ENCODE results near the gene NCR2. TPM values are rescaled to one million over a fixed set of nuclear protein-coding genes. Genes with fewer than 3 reads are reported as not detected.

The NCR2 gene
- total RNA-seq, 1 donor from 2014 or later = not detected

DNA sequence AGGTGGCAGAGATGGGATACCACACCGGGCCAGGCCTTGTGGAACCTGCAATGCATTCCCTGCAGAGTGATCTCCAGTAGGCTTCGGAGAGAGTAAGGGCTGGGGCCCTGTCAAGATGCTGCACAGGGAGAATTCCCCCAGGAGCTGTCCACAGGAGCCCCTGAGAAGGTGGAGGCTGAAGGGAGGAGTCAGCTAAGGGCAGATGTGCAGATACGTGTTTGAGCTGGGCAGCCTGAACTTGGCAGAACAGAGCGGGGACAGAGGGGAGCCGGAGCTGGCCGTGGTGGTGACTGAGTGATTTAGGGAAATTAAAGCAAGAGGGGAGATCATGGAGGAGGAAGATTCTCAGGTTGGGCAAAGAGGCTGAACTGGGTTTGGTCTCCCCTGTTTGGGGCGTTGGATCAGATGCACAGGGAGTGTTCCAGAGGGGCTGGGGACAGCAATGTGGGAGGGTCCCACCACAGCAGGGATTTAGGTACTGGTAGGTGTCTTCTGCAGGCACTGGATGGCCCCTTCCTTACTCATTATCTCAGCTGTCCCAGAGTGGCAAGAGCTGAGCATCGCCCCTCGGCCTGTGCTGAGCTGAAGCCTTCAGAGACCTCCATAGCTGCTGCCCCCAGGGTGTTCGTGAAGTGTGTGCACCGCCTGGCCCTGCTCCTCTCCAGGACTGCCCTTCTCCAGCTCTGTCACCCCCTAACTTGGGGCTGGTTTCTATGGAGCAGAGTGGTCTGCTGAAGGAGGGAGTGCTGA lies 3.8 kb upstream of the NCR2 start:
- DNase-seq (ENCODE audit: low read depth in 2 of 2) = no peak

DNA sequence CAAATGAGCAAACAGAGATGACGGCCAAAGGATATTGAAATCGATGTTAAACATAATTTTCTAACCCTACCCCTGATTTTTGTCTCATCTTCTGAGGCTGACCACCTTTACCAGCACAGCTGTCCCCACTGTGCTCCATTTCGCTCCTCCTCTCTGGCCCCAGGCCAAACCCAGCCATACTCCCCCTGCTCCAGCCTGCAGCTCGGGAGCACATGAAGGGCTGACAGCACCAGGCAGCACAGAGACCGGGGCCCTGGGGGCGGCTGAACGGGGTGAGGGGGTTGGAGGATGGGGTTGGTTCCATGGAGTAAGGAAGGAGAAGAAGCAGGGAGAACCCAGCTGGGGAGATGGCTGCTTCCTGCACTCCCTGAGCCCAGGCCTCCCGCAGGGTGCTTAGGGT lies 3.2 kb upstream of the NCR2 start:
- no peak for DNase-seq (ENCODE audit: low read depth in 2 of 2)

DNA sequence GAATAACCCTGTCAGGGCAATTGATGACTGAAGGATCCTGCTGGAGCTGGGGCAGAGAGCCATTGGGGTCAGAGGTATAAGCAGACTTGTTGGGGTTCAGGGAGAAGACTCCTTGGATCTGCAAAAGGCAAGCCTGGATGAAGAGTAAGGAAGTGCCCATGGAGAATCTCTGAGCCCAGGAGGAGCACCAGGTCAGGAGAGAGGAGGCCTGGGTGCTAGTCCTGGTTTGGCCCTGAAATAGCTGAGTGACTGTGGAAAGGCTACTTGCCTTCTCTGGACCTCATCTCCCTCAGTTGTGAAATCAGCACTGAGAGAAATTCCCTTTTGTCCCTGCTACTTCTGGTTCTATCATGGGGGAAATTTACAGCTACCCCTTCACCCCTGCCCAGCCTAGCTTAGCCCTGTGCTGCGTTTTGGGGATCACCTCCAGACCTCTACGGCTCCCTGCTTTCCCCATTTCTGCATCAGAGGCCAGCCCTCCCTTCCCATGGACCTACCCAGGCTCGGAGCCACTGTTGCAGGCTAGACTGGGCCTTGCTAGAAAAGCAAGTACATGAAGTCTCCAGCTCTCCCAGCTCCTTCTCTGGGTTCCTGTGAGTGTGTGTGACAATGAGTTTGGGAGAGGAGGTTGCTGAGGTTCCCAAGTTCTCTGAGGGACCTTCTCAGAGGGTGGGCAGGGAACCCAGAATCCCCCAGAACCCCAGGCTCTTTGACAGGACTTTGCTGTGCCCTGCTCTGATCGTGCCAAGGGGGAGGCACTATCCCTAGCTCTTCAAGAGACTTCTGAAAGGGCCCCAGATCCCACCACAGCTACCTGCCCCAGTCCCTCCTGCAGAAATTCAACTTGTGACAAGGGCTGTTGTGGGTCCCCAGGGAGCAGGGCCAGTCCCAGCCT lies 2.3 kb upstream of the NCR2 start:
- no peak for DNase-seq (ENCODE audit: low read depth in 2 of 2)

DNA sequence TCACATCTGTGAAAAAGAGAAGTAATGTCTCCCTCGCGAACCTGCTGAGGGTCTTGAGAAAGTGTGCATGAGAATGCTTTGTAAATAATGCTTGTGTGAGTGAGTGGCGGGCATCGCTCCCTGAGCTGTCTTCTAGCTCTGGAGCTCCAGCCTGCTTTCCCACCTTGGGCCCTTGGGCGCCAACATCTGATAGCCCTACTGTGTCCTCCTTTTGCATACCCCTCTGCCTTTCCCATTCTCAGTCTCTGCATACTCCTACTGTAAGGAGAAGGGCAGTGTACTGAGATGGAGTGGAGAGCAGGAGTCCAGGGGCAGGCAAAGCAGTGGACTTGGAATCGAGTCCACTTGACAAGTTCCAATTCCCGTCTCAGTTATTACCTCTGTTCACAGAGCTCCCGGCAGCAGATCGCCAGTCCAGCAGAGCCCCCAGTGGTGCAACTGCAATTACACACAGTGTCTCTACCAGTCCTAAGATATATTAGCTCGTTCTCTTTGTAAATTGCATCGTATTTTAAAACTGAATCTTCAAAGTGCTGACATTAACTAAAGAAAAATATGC lies 847 bp upstream of the NCR2 start:
- peak in 1 of 2 donors; percentile 17 for DNase-seq (ENCODE audit: low read depth in 2 of 2)

DNA sequence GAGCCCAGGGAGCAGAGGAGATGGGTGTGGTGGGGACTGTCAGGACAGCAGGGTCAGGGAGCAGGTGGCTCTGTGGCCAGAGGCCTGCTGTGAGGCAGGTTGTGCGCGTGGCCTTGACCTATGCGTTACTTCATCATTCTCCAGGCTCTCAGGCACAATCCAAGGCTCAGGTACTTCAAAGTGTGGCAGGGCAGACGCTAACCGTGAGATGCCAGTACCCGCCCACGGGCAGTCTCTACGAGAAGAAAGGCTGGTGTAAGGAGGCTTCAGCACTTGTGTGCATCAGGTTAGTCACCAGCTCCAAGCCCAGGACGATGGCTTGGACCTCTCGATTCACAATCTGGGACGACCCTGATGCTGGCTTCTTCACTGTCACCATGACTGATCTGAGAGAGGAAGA lies 535 bp downstream of the NCR2 start:
- DNase-seq (ENCODE audit: low read depth in 2 of 2) = no peak

DNA sequence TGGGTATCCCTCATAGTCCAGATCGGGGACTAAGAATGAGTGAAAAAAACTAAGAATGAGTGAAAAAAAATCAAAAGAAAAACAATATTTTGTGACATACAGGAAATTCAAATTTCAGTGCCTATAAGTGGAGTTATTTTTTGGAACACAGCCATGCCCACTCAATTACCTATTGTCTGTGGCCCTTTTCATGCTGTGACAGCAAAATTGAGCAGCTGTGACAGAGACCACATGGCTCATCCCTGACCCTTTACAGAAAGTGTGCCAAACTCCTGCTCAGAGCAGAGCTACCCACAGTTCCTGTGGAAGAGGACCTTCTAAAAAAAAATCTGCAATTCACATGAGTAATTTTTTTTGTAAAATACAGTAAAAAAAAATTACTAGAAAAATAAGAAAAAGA lies 1.4 kb downstream of the NCR2 start:
- peak; percentile 32 to 75 for DNase-seq (ENCODE audit: low read depth in 2 of 2)

DNA sequence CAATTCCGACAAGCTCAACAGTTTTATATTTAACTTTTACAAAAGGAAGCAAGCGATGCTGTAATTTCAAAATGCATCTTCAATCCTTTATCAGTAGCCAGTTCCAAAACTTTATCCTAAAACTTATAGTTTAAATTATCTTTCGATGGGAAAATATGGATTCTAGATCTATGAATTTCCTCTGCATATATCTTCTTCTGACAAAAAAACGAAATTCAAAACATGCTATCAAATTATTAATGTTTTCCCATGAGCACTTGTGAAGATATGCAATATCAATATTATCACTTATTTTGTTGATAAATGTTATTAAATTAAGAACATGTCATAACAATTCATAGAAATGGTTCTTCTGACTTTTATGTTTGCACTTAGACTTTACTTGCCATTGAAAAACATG lies 2.3 kb downstream of the NCR2 start:
- no peak for DNase-seq (ENCODE audit: low read depth in 2 of 2)

DNA sequence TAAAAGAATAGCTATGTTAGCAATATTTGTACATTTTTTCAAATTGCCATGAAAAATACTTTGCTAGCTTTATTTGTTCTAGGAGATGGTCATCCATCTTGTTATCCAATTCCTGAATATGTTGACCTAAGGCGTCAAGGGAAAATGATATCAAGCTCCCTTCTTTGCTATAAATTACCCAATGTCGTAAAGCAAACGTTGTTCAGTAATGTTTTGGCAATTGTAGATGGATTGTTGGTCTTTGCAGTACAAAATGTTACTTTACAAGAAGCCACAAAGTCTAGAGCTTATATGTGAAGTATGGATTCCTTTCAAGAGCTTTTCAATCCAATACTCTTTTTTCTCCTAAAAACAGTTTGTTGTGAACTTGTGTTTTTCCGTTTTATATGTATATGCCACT lies 3.3 kb downstream of the NCR2 start:
- no peak for DNase-seq (ENCODE audit: low read depth in 2 of 2)

DNA sequence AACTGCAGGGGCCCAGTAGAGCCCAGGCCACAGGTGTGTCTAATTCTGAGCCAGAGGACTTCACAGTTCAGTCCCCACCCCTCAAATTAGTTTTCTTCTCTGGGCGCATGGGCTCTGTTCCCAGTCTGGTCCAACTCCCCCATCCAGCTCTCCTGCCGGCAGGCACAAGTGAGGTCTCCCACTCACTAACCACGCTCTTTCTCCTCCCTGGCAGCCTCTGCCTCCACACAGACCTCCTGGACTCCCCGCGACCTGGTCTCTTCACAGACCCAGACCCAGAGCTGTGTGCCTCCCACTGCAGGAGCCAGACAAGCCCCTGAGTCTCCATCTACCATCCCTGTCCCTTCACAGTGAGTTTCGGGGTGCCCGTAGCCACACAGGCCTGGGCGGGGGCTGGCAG lies 6.2 kb downstream of the NCR2 start:
- DNase-seq (ENCODE audit: low read depth in 2 of 2) = no peak

DNA sequence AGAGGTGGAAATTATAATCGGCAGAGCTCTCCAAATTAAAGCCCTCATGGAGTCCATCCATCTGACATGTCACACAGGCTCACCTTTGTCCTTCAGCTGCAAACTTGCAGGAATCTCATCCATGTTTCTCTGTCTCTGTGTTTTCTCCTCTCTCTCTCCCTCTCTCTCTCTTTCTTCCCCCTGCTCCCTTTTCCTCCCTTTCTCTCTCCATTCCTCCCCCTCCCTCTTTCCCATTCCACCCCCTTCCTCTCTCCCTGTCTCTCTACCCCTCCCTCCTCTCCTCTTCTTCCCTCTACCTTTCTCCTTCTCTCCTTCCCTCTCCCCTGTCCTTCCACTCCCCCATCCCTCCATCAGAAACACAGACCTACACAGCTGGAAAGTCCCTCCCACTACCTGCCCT lies 6.8 kb downstream of the NCR2 start:
- DNase-seq (ENCODE audit: low read depth in 2 of 2) = no peak

DNA sequence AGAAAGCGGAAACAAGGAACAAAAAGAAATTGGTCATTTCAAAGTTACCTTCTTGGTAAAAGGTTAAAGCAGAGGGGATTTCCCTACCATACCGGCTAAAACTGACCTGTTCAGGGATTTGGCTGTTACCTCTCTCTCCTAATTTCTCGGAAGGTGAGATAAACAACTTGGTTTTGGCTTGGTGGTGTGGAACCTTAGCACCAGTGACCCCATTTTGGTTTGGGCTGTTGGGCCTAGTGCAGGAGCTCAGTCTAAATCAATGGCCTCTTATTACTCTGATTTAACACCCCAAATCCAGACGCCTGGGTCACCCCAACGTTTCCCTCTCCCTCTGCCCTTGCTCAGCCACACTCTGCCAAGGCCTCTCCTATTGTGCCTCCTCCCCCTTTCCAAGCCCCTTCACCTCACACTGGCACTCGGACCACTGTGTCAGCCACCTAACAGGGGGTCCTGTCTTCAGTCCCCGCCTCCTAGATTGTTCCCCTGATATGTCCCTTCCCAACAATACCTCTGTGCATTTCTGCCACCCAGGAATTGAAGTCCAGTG lies 8.3 kb downstream of the NCR2 start:
- no peak for DNase-seq (ENCODE audit: low read depth in 2 of 2)

DNA sequence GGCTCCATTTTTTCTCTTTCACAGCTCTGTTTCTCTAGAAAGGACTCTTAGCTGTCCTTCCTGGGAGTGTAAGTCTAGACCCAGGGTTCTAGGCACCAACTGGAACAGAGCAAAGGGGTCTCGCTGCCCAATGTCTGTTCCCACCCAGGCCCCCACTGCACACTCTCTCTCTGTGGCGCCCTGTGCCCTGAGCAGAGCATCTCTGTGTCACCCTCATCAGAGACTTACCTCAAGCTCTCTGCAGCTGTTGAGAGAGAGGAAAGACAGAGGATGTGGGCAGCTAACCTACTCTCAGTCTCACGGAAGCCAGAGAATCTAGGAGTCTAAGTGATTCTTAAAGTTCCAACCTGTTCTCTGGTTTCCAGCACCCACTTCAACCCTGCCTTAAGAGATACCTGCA lies 9.5 kb downstream of the NCR2 start:
- no peak for DNase-seq (ENCODE audit: low read depth in 2 of 2)

DNA sequence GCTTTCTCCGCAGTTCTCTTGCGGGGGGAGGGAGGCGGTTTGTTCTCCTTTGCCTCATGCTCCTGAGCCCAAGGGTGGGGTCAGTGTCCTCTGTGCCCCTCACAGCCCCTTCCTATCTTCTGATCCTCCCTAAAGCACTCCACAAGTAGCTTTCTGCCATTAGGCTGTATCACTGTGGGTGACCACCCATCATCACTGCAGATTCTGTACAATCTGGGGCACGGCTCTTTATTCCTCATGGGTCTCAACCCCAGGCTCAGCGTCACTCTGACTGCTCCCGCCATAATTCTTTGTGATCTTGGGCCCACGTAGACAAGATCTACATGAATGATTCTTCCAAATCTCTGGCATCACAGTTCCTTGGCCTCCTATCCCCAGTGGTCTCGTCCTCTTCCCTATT lies 10.5 kb downstream of the NCR2 start:
- no peak for DNase-seq (ENCODE audit: low read depth in 2 of 2)

DNA sequence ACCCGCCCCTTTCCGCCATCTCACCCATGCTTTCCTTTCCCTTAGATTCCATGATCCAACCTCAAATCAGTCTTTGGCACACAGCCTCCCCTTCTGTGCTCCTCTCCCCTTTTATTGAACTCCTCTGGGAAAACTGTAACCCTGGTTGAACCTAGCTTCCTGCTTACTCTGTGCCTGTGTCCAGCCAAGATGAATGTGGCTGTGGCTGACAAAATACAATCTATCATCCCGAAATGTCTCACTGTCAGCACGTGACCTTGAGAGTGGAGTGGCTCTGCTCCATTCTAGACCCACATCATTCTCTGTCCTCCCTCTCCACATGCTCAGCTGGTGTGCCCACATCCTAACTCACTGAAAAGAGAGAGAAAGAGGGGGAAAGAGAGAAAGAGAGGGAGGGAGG lies 11.0 kb downstream of the NCR2 start:
- DNase-seq (ENCODE audit: low read depth in 2 of 2) = peak; percentile 58 to 72

DNA sequence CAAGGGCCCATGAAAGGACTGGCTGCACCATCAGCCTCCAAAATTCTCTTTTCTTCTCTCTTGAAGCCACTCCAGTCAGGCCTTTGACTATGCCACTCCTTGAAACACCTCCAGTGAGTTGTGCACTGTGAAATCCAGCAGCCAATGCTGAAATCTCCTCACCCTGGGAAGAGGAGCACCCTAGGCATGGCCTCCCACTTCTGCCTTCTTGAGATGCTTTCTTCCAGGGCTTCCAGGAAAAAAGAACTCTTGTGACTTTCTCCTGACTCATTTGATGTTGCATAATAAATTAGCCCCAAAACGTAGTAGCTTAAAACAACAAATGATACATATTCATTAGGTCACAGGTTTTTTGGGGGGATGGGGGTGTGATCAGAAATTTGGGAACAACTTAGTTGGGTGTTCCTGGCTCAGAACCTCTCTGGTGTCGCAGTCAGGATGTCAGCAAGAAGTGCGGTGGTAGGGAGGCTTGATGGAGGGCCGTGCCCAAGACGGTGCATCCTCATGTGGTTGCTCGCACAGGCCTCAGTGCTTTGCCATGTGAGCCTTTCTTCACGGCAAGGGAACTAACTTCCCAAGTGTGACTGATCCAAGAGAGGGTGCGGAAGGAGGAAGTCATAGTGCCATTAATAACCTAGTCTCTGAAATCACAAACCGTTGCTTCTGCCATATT lies 12.1 kb downstream of the NCR2 start:
- no peak for DNase-seq (ENCODE audit: low read depth in 2 of 2)

DNA sequence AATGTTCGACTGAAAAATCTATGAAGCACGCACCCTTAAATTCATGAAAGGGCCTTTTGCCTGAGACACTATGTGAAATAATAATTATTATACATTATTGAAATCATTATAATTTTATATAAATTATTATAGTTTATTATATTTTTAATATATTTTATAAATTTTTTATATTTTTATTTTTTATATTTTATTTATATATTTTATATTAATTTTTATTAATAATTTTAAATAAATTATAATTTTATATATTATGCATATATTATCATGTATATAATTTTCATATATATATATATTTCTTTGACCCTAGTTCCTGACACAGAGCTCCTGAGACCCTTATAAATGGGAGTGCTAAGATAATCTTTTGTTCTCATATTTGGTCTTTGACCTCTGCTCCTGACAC lies 13.5 kb downstream of the NCR2 start:
- no peak for DNase-seq (ENCODE audit: low read depth in 2 of 2)

DNA sequence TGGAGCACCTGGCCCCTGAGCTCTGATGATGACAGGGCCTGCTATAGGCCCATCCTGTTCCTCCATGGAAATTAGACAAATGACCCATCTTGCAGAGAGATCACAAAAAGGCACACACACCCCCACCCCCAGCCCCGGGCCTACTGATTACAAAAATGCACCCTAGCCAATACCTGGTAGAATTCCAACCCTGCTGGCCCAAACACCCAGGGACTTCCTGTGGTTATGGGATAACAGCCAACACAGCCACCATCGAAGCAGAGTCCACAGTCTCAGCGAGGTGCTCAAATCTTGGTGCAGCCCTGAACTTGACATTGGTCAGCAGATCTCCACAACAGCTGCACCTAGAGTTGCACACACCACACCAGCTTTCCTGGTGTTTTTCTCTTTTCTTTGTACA lies 17.0 kb downstream of the NCR2 start:
- no peak for DNase-seq (ENCODE audit: low read depth in 2 of 2)

DNA sequence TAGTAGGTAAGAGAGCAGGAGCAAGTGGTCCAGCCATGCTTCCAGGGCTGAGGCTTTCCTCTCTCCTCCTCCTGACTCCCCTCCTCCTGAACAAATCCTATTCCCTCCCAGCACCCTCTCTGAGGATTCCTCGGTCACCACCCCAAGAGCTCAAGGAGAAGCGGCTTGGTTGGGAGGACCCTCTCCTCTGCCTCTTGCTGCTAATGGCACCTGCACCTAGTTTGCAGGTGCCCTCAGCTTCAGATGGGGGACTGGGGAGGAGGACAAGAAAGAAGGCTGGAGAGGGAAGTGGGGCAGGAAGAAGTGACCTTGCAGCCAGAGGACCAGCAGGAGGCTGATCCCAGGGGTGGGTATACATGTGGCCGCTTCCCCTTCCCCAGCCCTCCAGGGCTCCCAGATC lies 17.5 kb downstream of the NCR2 start:
- no peak for DNase-seq (ENCODE audit: low read depth in 2 of 2)

DNA sequence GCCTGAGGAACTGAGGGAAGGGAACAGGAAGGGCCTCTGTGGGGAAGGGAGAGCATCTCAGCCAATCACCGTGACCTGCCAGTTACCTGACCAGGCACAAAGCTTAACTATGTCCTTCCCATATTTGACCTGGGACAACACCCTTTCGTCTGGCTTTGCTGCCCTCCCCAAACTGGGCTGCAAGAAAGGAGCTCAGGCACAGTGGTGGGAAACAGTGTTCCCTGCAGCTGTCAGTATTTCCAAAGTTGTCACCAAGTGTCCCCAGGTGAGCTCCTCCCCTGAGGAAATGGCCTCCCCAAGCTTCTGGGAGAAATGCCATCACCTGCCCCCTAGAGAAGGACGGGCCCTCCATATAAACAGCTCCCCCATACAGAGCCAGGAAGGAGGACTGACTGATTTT lies 17.9 kb downstream of the NCR2 start:
- no peak for DNase-seq (ENCODE audit: low read depth in 2 of 2)

DNA sequence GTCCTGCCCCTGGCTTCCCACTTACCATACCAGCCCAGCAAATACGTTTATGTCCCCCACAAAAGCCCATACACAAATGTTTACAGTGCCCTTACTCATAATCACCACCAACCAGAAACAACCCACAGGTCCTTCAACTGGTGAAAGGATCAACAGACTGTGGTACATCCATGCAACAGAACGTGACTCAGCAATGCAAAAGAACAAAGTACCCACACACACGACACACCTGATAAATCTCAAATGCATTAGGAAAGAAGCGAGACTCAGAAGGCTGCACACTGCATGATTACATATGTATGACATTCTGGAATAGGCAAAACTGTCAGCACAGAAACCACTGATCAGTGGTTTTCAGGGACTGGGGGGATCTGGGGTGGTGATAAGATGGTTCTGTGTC lies 20.5 kb downstream of the NCR2 start:
- no peak for DNase-seq (ENCODE audit: low read depth in 2 of 2)

DNA sequence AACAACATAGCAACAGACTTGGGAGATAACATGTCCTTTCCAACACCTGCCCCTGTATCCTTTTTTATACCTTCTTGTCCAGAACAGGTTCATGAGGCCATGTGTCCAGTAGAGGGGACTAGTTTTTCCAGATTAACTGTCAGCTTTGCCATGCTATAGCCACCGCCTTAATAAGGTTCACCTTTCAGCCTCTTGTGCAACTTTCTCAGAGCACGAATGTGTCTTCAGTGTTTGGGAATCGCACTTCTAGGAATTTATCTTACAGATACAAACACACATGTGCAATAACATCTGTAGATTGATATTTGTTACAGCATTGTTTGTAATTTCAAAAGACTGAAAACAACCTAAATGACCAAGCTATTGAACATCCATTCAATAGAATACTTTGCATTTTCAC lies 21.4 kb downstream of the NCR2 start:
- DNase-seq (ENCODE audit: low read depth in 2 of 2) = no peak

DNA sequence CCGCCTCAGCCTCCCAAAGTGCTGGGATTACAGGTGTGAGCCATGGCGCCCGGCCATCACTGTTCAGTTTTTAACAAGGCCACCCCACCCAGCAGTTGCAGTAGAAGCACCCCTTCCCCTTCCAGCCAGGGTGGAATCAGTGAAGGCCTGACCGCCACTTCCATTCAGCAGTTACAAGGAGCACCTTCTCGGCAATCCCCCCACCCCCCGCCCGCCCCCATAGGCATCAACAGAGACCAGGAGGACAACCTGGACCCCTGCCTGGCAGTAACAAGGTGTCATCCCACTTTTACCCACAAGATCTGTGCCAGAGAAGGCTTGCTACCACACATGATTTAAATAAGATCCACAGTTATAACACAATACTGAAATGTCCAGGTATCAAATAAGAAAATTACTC lies 23.1 kb downstream of the NCR2 start:
- no peak for DNase-seq (ENCODE audit: low read depth in 2 of 2)
